Measurements from ENCODE around the gene KRTAP21-1.

Gene KRTAP21-1

DNA sequence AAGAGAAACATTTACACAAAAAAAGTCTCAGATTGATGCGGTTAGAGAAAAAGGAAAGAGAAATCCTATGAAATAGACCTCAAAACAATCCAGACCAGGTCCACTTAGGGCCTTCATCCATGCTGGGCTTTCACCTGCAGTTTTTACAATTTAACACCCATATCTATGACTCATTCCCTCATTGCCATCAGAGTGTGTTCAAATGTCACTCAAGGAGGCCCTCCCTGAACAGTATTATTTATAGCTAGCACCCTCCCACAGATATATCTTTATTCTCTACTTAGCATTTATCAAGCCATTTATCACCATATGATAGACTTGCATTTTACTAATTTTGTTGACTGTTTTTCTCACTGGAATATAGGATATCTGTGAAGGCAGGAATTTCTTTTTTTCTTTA lies 35.8 kb downstream of the KRTAP21-1 start:
- Histone ChIP-seq H3K9me3 (ENCODE audit: low read length) (no peaks in the 10 kb centered on the region), H3K9me2 (ENCODE audit: low read depth, low read length) (no peaks in the 10 kb centered on the region), H4K20me1 (ENCODE audit: insufficient read depth, low read length) (no peaks in the 10 kb centered on the region), H3K79me2 (ENCODE audit: insufficient read depth, low read length) (no peaks in the 10 kb centered on the region), H2AFZ (ENCODE audit: low read length) (no peak overlapping the region), H3F3A (ENCODE audit: insufficient read depth, low read length) (no peaks in the 10 kb centered on the region), H3K36me3 (ENCODE audit: insufficient read depth, low read length) (no peaks in the 10 kb centered on the region), H3K27me3 (ENCODE audit: insufficient read depth, low read length) (no peaks in the 10 kb centered on the region), H3K4me1 (ENCODE audit: insufficient read depth, low read length, severe bottlenecking) (no peaks in the 10 kb centered on the region), H3K9ac (ENCODE audit: low read length) (no peak overlapping the region), H3K4me3 (ENCODE audit: low read depth, low read length, poor library complexity, severe bottlenecking) (no peak overlapping the region), H3K4me2 (ENCODE audit: low read length) (no peak overlapping the region), H3K27ac (ENCODE audit: low read depth, low read length, poor library complexity, severe bottlenecking) (no peak overlapping the region)
- no peak for TF ChIP-seq EZH2 (IDR thresholded peaks at IDR 0.05; ENCODE audit: borderline replicate concordance, low read length)
- TF ChIP-seq, protein P1, sequence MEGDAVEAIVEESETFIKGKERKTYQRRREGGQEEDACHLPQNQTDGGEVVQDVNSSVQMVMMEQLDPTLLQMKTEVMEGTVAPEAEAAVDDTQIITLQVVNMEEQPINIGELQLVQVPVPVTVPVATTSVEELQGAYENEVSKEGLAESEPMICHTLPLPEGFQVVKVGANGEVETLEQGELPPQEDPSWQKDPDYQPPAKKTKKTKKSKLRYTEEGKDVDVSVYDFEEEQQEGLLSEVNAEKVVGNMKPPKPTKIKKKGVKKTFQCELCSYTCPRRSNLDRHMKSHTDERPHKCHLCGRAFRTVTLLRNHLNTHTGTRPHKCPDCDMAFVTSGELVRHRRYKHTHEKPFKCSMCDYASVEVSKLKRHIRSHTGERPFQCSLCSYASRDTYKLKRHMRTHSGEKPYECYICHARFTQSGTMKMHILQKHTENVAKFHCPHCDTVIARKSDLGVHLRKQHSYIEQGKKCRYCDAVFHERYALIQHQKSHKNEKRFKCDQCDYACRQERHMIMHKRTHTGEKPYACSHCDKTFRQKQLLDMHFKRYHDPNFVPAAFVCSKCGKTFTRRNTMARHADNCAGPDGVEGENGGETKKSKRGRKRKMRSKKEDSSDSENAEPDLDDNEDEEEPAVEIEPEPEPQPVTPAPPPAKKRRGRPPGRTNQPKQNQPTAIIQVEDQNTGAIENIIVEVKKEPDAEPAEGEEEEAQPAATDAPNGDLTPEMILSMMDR (IDR thresholded peaks at IDR 0.05; ENCODE audit: low read length): no peak

DNA sequence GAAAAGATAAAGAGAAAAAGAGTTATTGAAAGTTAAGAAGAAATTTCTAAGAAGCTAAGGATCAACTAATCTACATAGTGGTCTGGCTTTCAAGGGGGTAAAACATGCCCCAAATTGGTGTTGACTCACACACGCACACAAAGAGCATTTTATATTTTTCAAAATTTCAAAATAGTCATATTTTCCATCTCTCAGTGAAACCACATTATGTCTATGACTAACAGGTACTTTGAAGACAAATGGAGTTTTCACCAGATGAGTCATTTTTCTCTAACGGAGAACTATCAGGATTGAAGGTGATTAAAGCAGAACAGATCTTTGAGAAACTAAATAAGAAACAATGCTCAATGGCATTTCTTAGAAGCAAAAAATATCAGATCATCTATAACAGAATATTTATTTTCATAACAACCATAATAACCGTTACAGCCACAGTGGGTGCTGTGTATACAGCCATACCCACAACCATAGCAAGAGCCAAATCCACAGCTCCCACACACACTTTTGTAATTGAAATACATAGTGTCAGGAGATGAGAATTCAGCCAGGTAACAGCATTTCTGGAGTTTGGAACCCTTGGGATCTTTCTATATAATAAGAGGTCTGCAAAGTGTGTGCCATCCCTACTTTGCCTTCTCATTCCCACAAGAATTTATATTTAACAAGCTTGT lies 36.9 kb downstream of the KRTAP21-1 start, which contains the start of gene KRTAP21-3:
KRTAP21-3 (minus strand) TSS at position 539 of the 671 bp plus-strand sequence; CDS start at position 521, 18 bp downstream.
- H3K9me2 ChIP-seq (ENCODE audit: low read depth, low read length): no peaks in the 10 kb centered on the region
- H3K9ac ChIP-seq (ENCODE audit: low read length): no peak within 1 kb of the TSS
- no peaks in the 10 kb centered on the region for H3F3A ChIP-seq (ENCODE audit: insufficient read depth, low read length)
- H2AFZ ChIP-seq (ENCODE audit: low read length): no peak within 1 kb of the TSS
- H3K4me3 ChIP-seq (ENCODE audit: low read depth, low read length, poor library complexity, severe bottlenecking): no peak within 1 kb of the TSS
- no peaks in the 10 kb centered on the region for H3K36me3 ChIP-seq (ENCODE audit: insufficient read depth, low read length)
- no peaks in the 10 kb centered on the region for H3K27me3 ChIP-seq (ENCODE audit: insufficient read depth, low read length)
- no peaks in the 10 kb centered on the region for H4K20me1 ChIP-seq (ENCODE audit: insufficient read depth, low read length)
- H3K27ac ChIP-seq (ENCODE audit: low read depth, low read length, poor library complexity, severe bottlenecking): no peak within 1 kb of the TSS
- no peak within 1 kb of the TSS for H3K4me2 ChIP-seq (ENCODE audit: low read length)
- no peaks in the 10 kb centered on the region for H3K79me2 ChIP-seq (ENCODE audit: insufficient read depth, low read length)
- H3K4me1 ChIP-seq (ENCODE audit: insufficient read depth, low read length, severe bottlenecking): no peaks in the 10 kb centered on the region
- H3K9me3 ChIP-seq (ENCODE audit: low read length): no peaks in the 10 kb centered on the region
- no peak for TF ChIP-seq EZH2 (IDR thresholded peaks at IDR 0.05; ENCODE audit: borderline replicate concordance, low read length)
- TF ChIP-seq, protein P1 (IDR thresholded peaks at IDR 0.05; ENCODE audit: low read length): no peak

DNA sequence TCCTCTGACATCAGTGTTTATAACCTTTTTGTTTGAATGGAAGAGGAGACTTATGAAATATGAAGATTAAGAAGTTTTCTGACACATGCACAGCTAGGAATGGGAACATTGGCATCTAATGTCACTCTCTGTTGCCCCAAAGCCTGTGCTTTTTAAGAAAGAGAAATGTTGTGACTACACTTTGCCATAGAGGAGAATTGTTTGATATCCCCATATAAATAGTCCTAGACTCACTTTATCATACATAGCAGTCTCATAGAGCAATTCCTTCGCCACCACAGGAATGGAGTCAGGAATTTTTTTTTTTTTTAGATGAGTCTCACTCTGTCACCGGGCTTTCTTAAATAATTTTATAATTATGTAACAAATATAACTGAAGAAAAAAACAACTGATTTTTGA lies 38.1 kb downstream of the KRTAP21-1 start:
- Histone ChIP-seq H3K4me2 (ENCODE audit: low read length) (no peak overlapping the region), H3F3A (ENCODE audit: insufficient read depth, low read length) (no peaks in the 10 kb centered on the region), H3K27ac (ENCODE audit: low read depth, low read length, poor library complexity, severe bottlenecking) (no peak overlapping the region), H4K20me1 (ENCODE audit: insufficient read depth, low read length) (no peaks in the 10 kb centered on the region), H3K9me3 (ENCODE audit: low read length) (no peaks in the 10 kb centered on the region), H3K9me2 (ENCODE audit: low read depth, low read length) (no peaks in the 10 kb centered on the region), H2AFZ (ENCODE audit: low read length) (no peak overlapping the region), H3K36me3 (ENCODE audit: insufficient read depth, low read length) (no peaks in the 10 kb centered on the region), H3K9ac (ENCODE audit: low read length) (no peak overlapping the region), H3K79me2 (ENCODE audit: insufficient read depth, low read length) (no peaks in the 10 kb centered on the region), H3K27me3 (ENCODE audit: insufficient read depth, low read length) (no peaks in the 10 kb centered on the region), H3K4me3 (ENCODE audit: low read depth, low read length, poor library complexity, severe bottlenecking) (no peak overlapping the region), H3K4me1 (ENCODE audit: insufficient read depth, low read length, severe bottlenecking) (no peaks in the 10 kb centered on the region)
- TF ChIP-seq, protein P1 (IDR thresholded peaks at IDR 0.05; ENCODE audit: low read length): no peak
- no peak for TF ChIP-seq EZH2 (IDR thresholded peaks at IDR 0.05; ENCODE audit: borderline replicate concordance, low read length)

Measured in OCI-LY1 (cell line).